ENCODE measurements around the gene LILRA5.
"Not testable (repeated sequence)": the region's sequence is repeated elsewhere in the genome, so short reads cannot be mapped to it uniquely, and the experiment has no call there.

Gene LILRA5

GRCh38 chr19:54302257-54302656 lies 10.7 kb downstream of the LILRA5 start:
- DNase-seq (ENCODE audit: low read depth, low spot score), result no peak

- no peak for DNase-seq (ENCODE audit: low read depth, low spot score)
Observed at GRCh38 chr19:54299515-54299914, 13.5 kb downstream of the LILRA5 start.

- DNase-seq (ENCODE audit: low read depth, low spot score), result no peak
Observed at GRCh38 chr19:54299126-54299498, 13.9 kb downstream of the LILRA5 start.

- DNase-seq (ENCODE audit: low read depth, low spot score), result no peak
Observed at GRCh38 chr19:54298357-54299125, 14.4 kb downstream of the LILRA5 start.

GRCh38 chr19:54297759-54298305 lies 15.1 kb downstream of the LILRA5 start:
- DNase-seq (ENCODE audit: low read depth, low spot score), result no peak

- no peak for DNase-seq (ENCODE audit: low read depth, low spot score)
Observed at GRCh38 chr19:54294539-54294938, 18.4 kb downstream of the LILRA5 start.

- DNase-seq (ENCODE audit: low read depth, low spot score), result not testable (repeated sequence)
Observed at GRCh38 chr19:54289160-54289559, 23.8 kb downstream of the LILRA5 start.

GRCh38 chr19:54287456-54287855 lies 25.5 kb downstream of the LILRA5 start:
- DNase-seq (ENCODE audit: low read depth, low spot score), result no peak

- not testable (repeated sequence) for DNase-seq (ENCODE audit: low read depth, low spot score)
Observed at GRCh38 chr19:54286283-54286682, 26.7 kb downstream of the LILRA5 start.

GRCh38 chr19:54285427-54286056 lies 27.4 kb downstream of the LILRA5 start:
- not testable (repeated sequence) for DNase-seq (ENCODE audit: low read depth, low spot score)

GRCh38 chr19:54282686-54283470 lies 30.1 kb downstream of the LILRA5 start:
- no peak for DNase-seq (ENCODE audit: low read depth, low spot score)

- not testable (repeated sequence) for DNase-seq (ENCODE audit: low read depth, low spot score)
Observed at GRCh38 chr19:54281729-54282075, 31.3 kb downstream of the LILRA5 start.

GRCh38 chr19:54281007-54281728 lies 31.8 kb downstream of the LILRA5 start, which contains the start of gene LILRB2:
Gene LILRB2 (minus strand): TSS chr19:54281110. CDS start chr19:54280496, 614 bp downstream.
- DNase-seq (ENCODE audit: low read depth, low spot score), result no peak

GRCh38 chr19:54280441-54280840 lies 32.5 kb downstream of the LILRA5 start:
- not testable (repeated sequence) for DNase-seq (ENCODE audit: low read depth, low spot score)

- not testable (repeated sequence) for DNase-seq (ENCODE audit: low read depth, low spot score)
Observed at GRCh38 chr19:54280025-54280424, 32.9 kb downstream of the LILRA5 start.

- DNase-seq (ENCODE audit: low read depth, low spot score), result no peak
Observed at GRCh38 chr19:54279406-54279962, 33.5 kb downstream of the LILRA5 start.

- DNase-seq (ENCODE audit: low read depth, low spot score), result not testable (repeated sequence)
Observed at GRCh38 chr19:54278571-54279195, 34.3 kb downstream of the LILRA5 start.

- not testable (repeated sequence) for DNase-seq (ENCODE audit: low read depth, low spot score)
Observed at GRCh38 chr19:54278056-54278455, 34.9 kb downstream of the LILRA5 start.

GRCh38 chr19:54277111-54277615 lies 35.8 kb downstream of the LILRA5 start:
- DNase-seq (ENCODE audit: low read depth, low spot score), result not testable (repeated sequence)

GRCh38 chr19:54275951-54276350 lies 37.0 kb downstream of the LILRA5 start:
- no peak for DNase-seq (ENCODE audit: low read depth, low spot score)

Measured in activated CD4-positive, CD25-positive, alpha-beta regulatory T cell treated with anti-CD3 and anti-CD28 coated beads, Interleukin-2, amount 50 U/mL, for 16 hours (primary cell).